CD4-positive, alpha-beta T cell treated with Interleukin-12 subunit alpha and Interleukin-12 subunit beta, for 1 hour (primary cell): ENCODE measurements around the gene SCG3.
"Not testable (repeated sequence)": the region's sequence is repeated elsewhere in the genome, so short reads cannot be mapped to it uniquely, and the experiment has no call there.

Source experiments
- DNase-seq: peaks from one replicate; pipeline ENCODE4 v3.0.0-alpha.2; 2020

The SCG3 gene

GRCh38 chr15:51681303-51681963 lies at the start of gene SCG3:
Gene SCG3, plus strand, starts transcription at chr15:51681503. Its CDS starts 253 bp downstream, at chr15:51681756.
- peak; percentile 43 for DNase-seq

DNA sequence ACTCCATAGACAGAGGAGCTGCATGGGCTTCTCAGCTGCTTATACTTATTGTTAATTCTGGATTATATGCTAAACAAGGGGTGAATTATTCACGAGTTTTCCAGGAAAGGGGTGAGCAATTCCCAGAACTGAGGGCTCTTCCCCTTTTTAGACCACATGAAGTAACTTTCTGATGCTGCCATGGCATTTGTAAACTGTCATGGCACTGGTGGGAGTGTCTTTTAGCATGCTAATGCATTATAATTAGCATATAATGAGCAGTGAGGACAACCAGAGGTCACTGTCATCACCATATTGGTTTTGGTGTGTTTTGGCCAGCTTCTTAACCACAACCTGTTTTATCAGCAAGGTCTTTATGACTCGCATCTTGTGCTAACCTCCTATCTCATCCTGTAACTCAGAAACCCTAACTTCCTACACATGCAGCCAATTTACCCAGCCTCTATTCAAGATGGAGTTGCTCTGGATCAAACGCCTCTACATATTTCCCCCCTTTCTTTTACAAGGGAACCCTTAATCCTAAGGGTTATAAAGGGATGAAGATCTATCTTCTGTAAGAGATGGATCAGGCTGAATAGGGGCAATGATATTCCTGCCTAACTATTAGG lies 46.6 kb upstream of the SCG3 start:
- no peak for DNase-seq

DNA sequence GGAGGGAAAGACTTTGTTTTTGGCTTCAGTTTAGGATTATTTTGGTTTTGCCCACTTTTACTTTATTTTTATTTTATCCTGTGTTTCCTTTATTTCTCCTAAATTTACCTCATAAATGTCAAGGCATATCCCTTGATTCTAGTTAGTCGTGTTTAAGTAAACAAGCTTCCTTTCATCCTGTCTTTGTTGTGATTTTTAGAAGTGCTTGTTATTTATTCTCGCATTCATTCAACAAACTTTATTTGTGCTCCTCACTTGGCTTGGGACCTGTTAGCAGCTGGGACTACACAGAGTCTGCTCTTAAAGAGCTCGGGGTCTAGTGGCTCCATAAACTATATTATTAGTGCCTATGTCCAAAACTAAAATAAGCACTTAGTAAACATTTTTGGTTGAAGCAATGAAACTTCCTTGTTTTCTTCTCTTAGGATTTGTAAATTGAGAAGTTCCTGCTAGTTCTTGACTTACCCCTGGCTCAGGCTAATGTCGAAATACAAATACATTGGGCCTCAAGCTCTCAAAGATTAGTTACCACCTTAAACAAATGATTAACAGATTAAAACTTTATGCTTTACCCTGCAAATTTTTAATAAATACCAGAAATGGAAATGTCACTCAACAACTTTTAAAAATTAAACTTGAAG lies 39.7 kb upstream of the SCG3 start:
- no peak for DNase-seq

GRCh38 chr15:51642696-51643095 lies 38.6 kb upstream of the SCG3 start:
- no peak for DNase-seq

DNA sequence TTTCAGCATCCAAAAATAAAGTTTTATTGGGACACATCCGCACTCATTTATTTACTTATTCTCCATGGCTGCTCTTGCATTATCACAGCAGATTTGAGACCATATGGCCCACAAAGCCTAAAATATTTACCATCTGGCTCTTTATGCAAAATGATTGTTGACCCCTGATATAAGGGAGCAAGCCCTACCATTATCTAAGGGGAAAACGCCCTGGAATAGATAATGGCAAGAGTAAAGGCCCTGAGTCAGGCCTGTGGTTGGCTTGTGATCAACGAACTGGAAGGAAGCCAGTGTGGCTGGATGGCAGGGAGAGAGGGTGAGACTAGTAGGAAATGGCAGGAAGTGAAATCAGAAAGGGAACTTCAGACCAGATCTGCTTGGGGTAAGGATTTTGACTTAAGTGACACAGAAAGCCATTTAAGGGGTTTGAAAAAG lies 34.2 kb upstream of the SCG3 start:
- DNase-seq = no peak

GRCh38 chr15:51648101-51648500 lies 33.2 kb upstream of the SCG3 start:
- DNase-seq = not testable (repeated sequence)

GRCh38 chr15:51648643-51649042 lies 32.7 kb upstream of the SCG3 start:
- not testable (repeated sequence) for DNase-seq

- DNase-seq = peak; percentile 77
Measured at GRCh38 chr15:51649659-51650521, 31.4 kb upstream of the SCG3 start.

DNA sequence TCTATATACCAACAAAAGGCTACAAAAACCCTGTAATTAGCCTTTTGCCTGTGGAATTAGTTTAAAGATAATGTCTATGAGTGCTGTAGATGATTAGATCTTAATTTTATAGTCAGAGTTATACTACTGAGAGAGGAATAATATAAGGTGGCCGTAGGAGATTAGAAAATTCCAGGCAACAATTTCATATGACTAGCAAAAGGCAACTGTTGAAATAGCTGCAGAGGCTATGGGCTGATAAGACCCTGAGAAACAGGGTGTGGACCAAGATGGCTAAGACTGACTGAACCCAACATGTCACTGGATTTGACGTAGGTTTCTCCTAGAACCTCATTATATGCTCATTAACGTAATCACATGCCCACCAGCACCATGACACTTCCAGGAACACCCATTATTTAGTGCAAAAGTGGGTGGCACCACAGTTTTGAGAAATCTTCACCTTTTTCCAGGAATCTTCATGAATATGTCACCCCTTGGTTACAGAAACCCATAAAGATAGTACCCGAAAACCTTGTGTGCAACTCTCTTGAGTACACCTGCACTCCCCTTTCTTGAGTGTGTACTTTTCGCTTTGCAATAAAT lies 29.1 kb upstream of the SCG3 start:
- DNase-seq = no peak

- DNase-seq = not testable (repeated sequence)
Measured at GRCh38 chr15:51655401-51656057, 25.8 kb upstream of the SCG3 start.

- DNase-seq = no peak
Measured at GRCh38 chr15:51658664-51659063, 22.6 kb upstream of the SCG3 start.

- DNase-seq = no peak
Measured at GRCh38 chr15:51661072-51661471, 20.2 kb upstream of the SCG3 start.

DNA sequence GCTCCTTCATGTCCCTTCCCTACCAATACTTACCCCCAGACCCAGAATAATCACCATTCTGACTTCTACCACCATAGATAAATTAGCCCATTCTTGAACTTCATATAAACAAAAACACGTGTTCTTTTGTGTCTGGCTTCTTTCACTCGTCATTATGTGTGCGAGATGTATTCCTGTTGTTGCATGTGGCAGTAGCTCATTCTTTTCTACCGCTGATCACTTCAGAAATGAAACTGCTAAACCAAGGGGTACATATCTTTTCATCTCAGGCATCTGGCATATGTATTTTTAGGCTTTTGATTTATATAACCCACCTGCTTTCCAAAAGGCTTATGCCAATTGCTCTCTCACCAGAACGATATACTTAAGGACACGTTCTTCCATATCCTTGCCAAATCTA lies 13.8 kb upstream of the SCG3 start:
- DNase-seq = no peak

- no peak for DNase-seq
Measured at GRCh38 chr15:51668446-51668845, 12.9 kb upstream of the SCG3 start.

DNA sequence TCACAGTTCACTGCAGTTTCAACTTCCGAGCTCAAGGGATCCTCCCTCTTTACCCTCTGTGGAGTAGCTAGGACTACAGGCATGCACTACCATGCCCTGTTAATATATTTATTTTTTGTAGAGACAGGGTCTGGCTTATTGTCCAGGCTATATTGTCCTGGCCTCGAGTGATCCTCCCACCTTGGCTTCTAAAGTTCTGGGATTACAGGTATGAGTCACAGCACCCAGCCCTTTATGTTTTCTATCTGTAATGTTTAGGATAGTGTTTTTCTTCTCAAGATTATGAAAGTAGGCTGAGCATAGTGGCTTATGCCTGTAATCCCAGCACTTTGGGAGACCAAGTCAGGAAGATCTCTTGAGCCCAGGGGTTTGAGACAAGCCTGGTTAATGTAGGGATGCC lies 11.9 kb upstream of the SCG3 start:
- DNase-seq = no peak

DNA sequence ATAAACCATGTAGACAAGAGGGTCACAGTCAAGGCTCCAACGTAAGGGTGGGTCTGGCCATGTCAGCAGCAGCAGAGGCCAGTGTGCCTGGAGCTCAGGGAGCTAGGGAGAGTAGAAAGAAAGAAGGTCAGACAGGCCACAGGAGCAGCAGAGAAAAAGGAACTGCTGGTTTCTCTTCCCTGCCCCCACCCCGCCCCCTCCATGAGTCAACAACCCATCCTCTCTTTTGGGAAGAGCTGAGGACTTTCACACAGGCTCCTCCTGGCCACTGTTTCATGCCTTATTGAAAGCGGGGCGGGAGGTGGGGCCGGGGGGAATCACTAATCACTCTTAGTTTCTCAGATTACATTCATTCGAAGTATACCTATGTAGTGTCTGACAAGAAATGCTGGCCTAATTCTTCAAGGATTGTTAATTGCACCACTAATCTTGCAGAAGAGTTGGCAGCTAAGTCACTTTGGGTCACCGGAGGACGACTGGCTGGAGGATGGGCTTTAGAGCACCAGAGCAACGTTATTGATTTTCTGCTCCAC lies 9.1 kb upstream of the SCG3 start:
- DNase-seq = no peak

DNA sequence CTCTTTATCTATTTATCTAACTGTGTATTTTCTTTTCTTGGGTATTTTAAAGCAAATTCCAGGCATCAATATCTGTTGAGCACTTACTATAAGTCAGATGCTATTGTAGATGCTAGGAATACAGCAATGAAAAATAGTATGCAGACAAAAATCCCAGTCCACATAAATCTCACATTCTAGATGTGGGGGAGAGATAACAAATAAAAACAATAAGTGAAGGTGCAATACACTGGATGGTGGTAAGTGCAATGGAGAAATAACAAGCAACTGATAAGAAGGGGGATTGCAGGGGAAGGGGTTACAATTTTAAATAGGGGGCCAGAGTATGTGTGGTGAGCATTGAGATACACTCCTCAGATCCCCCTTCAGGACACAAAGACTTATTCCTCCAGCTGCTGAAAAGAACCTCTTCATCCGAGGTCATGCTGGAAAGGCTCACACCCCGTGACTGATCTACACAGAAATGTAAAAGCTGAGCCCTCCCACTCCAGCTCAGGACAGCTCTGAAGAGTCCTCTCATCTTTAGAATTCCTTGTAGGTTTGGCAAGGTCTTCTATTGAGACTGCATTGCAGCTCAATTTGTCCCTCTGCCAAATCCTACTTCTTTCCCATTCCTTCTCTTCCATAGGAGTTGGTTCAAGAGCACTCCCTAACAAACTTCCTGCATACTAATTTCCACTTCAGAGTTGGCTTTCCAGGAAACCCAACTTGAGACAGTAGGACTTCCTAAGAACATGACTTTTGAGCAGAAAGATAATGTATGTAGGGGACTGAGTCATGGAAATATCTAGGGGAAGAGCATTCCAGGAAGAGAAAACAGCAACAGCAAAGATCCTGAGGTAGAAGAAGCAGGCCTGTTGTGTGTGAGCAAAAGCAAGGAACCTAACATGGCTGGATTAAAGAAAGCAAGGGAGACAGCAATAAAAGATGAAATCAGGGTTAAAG lies 8.1 kb upstream of the SCG3 start:
- no peak for DNase-seq

- DNase-seq = no peak
Measured at GRCh38 chr15:51675234-51675633, 6.1 kb upstream of the SCG3 start.

- no peak for DNase-seq
Measured at GRCh38 chr15:51677021-51677420, 4.3 kb upstream of the SCG3 start.

GRCh38 chr15:51677452-51677851 lies 3.9 kb upstream of the SCG3 start:
- DNase-seq = no peak

- DNase-seq = no peak
Measured at GRCh38 chr15:51678096-51678495, 3.2 kb upstream of the SCG3 start.
